Keratinocyte (primary cell): ENCODE data around the gene MRTFB. TPM values are rescaled to one million over a fixed set of nuclear protein-coding genes. Genes with fewer than 3 reads are reported as not detected.
"Not testable (repeated sequence)": the region's sequence is repeated elsewhere in the genome, so short reads cannot be mapped to it uniquely, and the experiment has no call there.

Experiments used
- DNase-seq: peaks from one replicate; pipeline ENCODE4 v3.0.0-alpha.2; 2011; ENCODE audit warnings: low read depth, missing footprints, low spot score
- FAIRE-seq: peaks from 2 replicates; lab custom pipeline; 2011; peaks lifted over from hg19 to GRCh38; lab: Jason Lieb, UNC
- H2AFZ ChIP-seq: 2 replicates; pipeline ENCODE4 v1.6.0; 2012; ENCODE audit warnings: low read length, control low read depth, inconsistent platforms; ENCODE audit not compliant: control insufficient read depth
- H3K27ac ChIP-seq: 2 replicates; pipeline ENCODE4 v1.5.1; 2011; ENCODE audit warnings: low read length; ENCODE audit not compliant: control insufficient read depth, insufficient read depth
- H3K27me3 ChIP-seq: 3 replicates; pipeline ENCODE4 v1.6.0; 2011; ENCODE audit warnings: low read length; ENCODE audit not compliant: control insufficient read depth, insufficient read depth; ENCODE audit errors: extremely low read depth
- H3K36me3 ChIP-seq, 2 experiments: 2 replicates in 1 of 2; 3 replicates in 1 of 2; pipeline ENCODE4 v1.5.1; 2011; ENCODE audit warnings: low read length in 2 of 2, mild to moderate bottlenecking in 1 of 2; ENCODE audit not compliant: control insufficient read depth in 2 of 2, insufficient read depth in 2 of 2; ENCODE audit errors: extremely low read depth in 1 of 2
- H3K4me1 ChIP-seq: 3 replicates; pipeline ENCODE4 v1.5.1; 2011; ENCODE audit warnings: low read length; ENCODE audit not compliant: control insufficient read depth, insufficient read depth; ENCODE audit errors: extremely low read depth
- H3K4me2 ChIP-seq: 3 replicates; pipeline ENCODE4 v1.6.0; 2011; ENCODE audit warnings: low read depth, low read length; ENCODE audit not compliant: control insufficient read depth, insufficient read depth; ENCODE audit errors: extremely low read depth
- H3K4me3 ChIP-seq, 3 experiments: fragments of 200-600 bp in 1 of 3; sonication (generic) in 1 of 3; 2 replicates in 2 of 3; 3 replicates in 1 of 3; pipeline ENCODE4 v1.5.1; 2011 to 2016; ENCODE audit warnings: low read length in 3 of 3, mild to moderate bottlenecking in 3 of 3, control low read depth in 2 of 3, inconsistent platforms in 1 of 3, low read depth in 1 of 3, mixed read lengths in 1 of 3, mixed run types in 1 of 3, moderate library complexity in 1 of 3; ENCODE audit not compliant: control insufficient read depth in 2 of 3, insufficient read depth in 2 of 3; ENCODE audit errors: extremely low read depth in 1 of 3
- H3K79me2 ChIP-seq: 2 replicates; pipeline ENCODE4 v1.6.0; 2012; ENCODE audit warnings: low read length; ENCODE audit not compliant: control insufficient read depth, insufficient read depth
- H3K9ac ChIP-seq: 3 replicates; pipeline ENCODE4 v1.6.0; 2011; ENCODE audit warnings: low read length; ENCODE audit not compliant: control insufficient read depth, insufficient read depth; ENCODE audit errors: extremely low read depth
- H3K9me1 ChIP-seq: 3 replicates; pipeline ENCODE4 v1.6.0; 2011; ENCODE audit warnings: low read length; ENCODE audit not compliant: control insufficient read depth, insufficient read depth; ENCODE audit errors: extremely low read depth
- H3K9me3 ChIP-seq: 2 replicates; pipeline ENCODE4 v1.5.1; 2012; ENCODE audit warnings: low read depth, low read length; ENCODE audit not compliant: control insufficient read depth
- H4K20me1 ChIP-seq: 3 replicates; pipeline ENCODE4 v1.6.0; 2011; ENCODE audit warnings: low read length; ENCODE audit not compliant: control insufficient read depth, insufficient read depth; ENCODE audit errors: extremely low read depth
- CTCF ChIP-seq, 3 experiments: IDR thresholded peaks in 1 of 3; conservative IDR thresholded peaks in 1 of 3; optimal IDR thresholded peaks in 1 of 3; 2 replicates in 2 of 3; 3 replicates in 1 of 3; pipeline versions ENCODE3 to v1.5.1; 2011; ENCODE audit warnings: low read length in 3 of 3, mild to moderate bottlenecking in 3 of 3, moderate library complexity in 2 of 3, control low read depth in 1 of 3, inconsistent platforms in 1 of 3; ENCODE audit not compliant: insufficient read depth in 2 of 3; ENCODE audit errors: extremely low read depth in 1 of 3
- EZH2 ChIP-seq: IDR thresholded peaks from one replicate; pipeline ENCODE4 v1.6.1; 2012; ENCODE audit warnings: inconsistent platforms, mild to moderate bottlenecking, low read length, moderate library complexity
- dilution Hi-C: fragments of 300-500 bp; cut with MboI; formaldehyde crosslinking; loops from one replicate; pipeline ENCODE4 v1.7.0; 2020; ENCODE audit warnings: low sequenced_read_pairs; ENCODE audit not compliant: extremely low pct_ligation_motif_present
- polyA plus RNA-seq, 5 experiments: library from polyadenylated mRNA; depleted of rRNA in 3 of 5; stranded (reverse) in 3 of 5; stranded (forward) in 1 of 5; unstranded in 1 of 5; fragments of >200 nt; gene quantifications; 1 replicate in 1 of 5; 2 replicates in 3 of 5; 3 replicates in 1 of 5; pipeline versions ENCODE4 v1.2.1 to v1.2.3, GENCODE V29; 2011 to 2012; ENCODE audit warnings: missing spikeins in 2 of 5, low read depth in 1 of 5, low replicate concordance in 1 of 5

The MRTFB gene
- polyA plus RNA-seq, 1 donor (not counting 4 experiments of a cell fraction or from before 2014, with no cell fraction given) = 12.1 TPM

GRCh38 chr16:14182999-14183398 is 111.9 kb downstream of the MRTFB start:
- Histone ChIP-seq H3K27me3 (no peaks in the 10 kb centered on the region), H3K4me1 (peaks cover 9% of the 10 kb centered on the region), H3K27ac (no peak overlapping the region), H3K9me3 (no peaks in the 10 kb centered on the region), H3K36me3 (no peaks in the 10 kb centered on the region), H3K4me2 (no peak overlapping the region), H2AFZ (no peak overlapping the region), H4K20me1 (no peaks in the 10 kb centered on the region), H3K9me1 (no peaks in the 10 kb centered on the region), H3K4me3 (no peak overlapping the region), H3K79me2 (no peaks in the 10 kb centered on the region), H3K9ac (no peak overlapping the region)
- TF ChIP-seq CTCF (optimal IDR thresholded peaks at IDR 0.05 in 1 of 3, IDR thresholded peaks at IDR 0.05 in 1 of 3, conservative IDR thresholded peaks at IDR 0.05 in 1 of 3; ENCODE audit: extremely low read depth in 1 of 3, insufficient read depth in 2 of 3, low read length in 3 of 3) (no peak), EZH2 (no peak)
- dilution Hi-C loops = no loop called here
- no peak for DNase-seq
- no peak for FAIRE-seq

GRCh38 chr16:14183962-14184361 is 112.8 kb downstream of the MRTFB start:
- FAIRE-seq, H3K9me3 ChIP-seq, H3K4me1 ChIP-seq, H3K4me3 ChIP-seq, H3K27me3 ChIP-seq, H3K36me3 ChIP-seq, H2AFZ ChIP-seq, dilution Hi-C loops, H3K4me2 ChIP-seq, H3K27ac ChIP-seq, H3K9me1 ChIP-seq, H4K20me1 ChIP-seq, H3K9ac ChIP-seq, DNase-seq, H3K79me2 ChIP-seq: not testable (repeated sequence)
